Activated CD8-positive, alpha-beta memory T cell treated with anti-CD3 and anti-CD28 coated beads, Interleukin-2, amount 50 U/mL, for 24 hours (primary cell): ENCODE measurements around the gene SEC24A.
A peak's percentile ranks its signal among the peaks of the same experiment; 100 is the strongest.
"Not testable (repeated sequence)": the region's sequence is repeated elsewhere in the genome, so short reads cannot be mapped to it uniquely, and the experiment has no call there.

ENCODE experiments used
- DNase-seq: peaks from one replicate; pipeline ENCODE4 v3.0.0-alpha.2; 2020; ENCODE audit errors: extremely low read depth

Gene SEC24A

DNA sequence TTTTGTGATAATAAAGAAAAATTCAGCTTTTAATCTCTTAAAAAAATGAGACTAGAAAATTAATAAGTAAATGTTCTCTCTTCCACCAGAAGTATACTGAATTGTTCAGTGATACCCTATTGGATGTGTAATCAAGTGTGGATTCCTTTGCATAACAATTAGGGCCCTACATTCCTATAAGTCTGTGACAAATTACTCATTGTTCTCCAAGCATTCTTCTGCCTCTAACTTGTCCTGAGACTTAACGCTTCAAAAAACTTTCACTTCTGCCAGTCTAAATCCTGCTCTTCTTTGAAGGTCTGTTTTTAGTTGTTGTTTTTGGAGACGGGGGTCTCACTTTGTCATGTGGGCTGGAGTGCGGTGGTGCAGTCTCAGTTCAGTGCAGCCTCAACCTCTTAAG is 100.8 kb downstream of the SEC24A start:
- DNase-seq, result no peak

DNA sequence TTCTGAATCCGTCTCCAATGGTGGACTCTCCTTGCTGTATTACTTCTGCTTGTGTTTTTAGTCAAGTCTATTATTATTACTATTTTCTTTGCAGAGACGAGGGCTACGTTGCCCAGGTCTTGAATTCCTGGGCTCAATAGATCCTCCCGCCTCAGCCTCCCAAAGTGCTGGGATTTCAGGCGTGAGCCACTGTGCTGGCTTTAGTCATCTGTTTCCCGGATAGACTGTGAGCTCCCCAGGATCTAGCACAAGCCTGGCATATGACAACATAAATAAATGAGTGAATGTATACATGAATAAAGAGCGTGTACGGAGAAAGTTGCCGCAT is 109.6 kb downstream of the SEC24A start:
- no peak for DNase-seq

DNA sequence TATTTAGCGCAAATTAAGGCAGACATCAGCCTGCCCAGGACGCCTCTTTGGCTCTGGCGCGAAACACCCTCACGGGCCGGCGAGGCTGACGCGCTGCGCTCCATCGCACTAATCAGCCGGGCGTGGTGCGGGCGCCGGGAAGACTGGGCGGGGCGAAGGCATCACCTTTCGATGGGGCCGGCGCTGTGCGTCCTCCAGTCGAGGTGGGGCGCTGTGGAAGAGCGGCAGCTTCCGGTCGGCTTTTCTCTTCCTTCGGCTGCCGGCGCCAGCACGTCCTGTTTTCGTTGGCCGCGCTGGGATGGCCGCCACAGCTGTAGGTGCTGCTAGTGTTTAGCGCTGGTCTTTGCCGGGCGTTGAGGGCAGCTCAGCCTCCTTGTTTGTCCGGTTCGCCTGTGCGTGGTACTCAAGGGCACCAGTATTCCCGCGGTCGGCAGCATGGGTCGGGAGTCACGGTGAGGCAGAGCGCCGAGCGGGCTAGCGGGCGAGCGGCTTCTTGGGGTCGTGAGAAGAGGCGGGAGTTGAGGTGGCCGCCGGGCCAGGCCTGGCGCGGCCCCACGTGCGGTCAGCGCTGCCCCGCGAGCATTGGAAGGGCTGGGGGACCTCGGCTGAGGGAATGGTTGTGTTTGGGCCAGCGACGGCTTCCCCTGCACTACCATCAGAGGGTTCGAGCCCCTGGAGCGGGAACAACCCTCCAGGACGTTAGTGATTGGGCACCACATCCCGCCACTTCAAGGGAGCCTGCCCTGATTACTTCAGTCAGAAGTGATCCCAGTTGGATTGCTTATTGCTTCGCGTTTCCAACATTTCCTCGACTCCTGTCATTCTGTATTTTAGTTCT is 110.1 kb downstream of the SEC24A start, which contains the start of gene DDX46:
TSS of gene DDX46 (plus strand) at position 276 of the 838 bp plus-strand sequence. CDS start at position 436, 160 bp downstream.
- DNase-seq, result peak; percentile 84

DNA sequence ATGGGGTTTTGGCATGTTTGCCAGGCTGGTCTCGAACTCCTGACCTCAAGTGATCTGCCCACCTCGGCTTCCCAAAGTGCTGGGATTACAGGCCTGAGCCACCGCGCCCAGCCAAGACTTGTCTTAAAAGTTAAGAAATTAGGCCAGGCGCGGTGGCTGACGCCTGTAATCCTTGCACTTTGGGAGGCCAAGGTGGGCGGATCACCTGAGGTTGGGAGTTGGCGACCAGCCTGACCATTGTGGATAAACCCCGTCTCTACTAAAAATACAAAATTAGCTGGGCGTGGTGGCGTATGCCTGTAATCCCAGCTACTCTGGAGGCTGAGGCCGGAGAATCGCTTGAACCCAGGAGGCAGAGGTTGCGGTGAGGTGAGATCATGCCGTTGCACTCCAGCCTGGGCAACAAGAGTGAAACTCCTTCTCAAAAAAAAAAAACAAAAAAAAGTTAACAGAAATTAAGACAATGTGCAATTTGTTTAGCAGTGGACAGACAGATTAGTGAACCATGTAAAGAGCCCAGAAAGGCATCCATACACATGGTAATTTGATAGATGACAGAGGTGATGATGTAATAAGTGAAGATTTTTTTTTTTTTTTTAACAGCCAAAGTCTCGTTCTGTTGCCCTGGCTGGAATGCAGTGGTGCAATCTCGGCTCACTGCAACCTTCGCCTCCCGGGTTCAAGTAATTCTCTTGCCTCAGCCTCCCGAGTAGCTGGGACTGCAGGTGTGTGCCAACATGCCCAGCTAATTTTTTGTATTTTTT is 119.1 kb downstream of the SEC24A start:
- DNase-seq, result not testable (repeated sequence)

DNA sequence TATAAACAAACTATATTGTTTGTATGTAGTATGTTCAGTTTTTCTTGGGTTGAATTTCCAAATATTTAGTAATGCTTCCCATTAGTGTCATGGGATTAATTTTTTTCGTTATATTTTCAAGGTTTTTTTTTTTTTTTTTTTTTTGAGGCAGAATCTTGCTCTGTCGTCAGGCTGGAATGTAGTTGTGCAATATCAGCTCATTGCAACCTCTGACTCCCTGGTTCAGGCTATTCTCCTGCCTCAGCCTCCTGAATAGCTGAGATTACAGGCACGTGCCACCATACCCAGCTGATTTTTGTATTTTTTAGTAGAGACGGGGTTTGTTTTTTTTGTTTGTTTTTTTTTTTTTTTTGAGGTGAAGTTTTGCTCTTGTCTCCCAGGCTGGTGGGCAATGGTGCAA is 120.6 kb downstream of the SEC24A start:
- no peak for DNase-seq

DNA sequence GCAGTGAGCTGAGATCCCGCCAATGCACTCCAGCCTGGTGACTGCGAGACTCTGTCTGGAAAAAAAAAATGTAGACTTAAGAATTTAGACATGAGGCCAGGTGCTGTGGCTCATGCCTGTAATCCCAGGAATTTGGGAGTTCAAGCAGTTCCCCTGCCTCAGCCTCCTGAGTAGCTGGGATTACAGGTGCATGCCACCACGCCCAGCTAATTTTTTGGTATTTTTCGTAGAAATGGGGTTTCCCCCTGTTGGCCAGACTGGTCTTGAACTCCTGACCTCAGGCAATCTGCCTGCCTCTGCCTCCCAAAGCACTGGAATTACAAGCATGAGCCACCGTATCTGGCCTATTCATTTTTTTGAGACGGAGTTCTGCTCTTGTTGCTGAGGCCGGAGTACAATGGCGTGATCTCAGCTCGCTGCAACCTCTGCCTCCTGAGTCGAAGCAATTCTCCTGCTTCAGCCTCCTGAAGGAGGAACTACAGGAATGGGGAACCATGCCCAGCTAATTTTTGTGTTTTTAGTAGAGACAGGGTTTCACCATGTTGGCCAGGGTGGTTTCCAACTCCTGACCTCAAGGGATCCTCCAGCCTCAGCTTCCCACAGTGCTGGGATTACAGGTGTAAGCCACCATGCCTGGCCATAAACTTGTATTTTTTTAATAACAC is 124.0 kb downstream of the SEC24A start:
- no peak for DNase-seq

DNA sequence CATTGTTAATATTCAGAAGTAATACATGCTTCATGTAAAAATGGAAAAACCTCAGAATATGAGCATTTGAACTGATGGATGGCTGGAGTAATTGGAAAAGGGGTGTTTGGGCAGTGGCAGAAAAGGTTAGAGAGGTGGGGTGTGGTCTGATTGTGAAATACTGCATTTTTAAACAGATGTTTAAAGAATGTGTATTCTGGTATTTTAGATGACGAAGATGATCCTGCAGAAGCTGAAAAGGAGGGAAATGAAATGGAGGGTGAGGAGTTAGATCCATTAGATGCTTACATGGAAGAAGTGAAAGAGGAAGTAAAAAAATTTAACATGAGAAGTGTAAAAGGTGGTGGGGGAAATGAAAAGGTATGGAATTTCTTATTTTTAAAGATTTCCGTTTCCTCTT is 128.8 kb downstream of the SEC24A start:
- DNase-seq, result no peak
